Osteocyte (in vitro differentiated cells): ENCODE measurements around the gene TSHR. TPM values are rescaled to one million over a fixed set of nuclear protein-coding genes. Genes with fewer than 3 reads are reported as not detected.

Source experiments
- DNase-seq: peaks from one replicate; pipeline ENCODE4 v3.0.0; 2021; ENCODE audit warnings: mixed read lengths; ENCODE audit not compliant: unreplicated experiment; ENCODE audit errors: extremely low spot score
- H3K27ac Mint-ChIP-seq: one replicate; pipeline ENCODE4 v1.8.0; 2021; ENCODE audit warnings: mild to moderate bottlenecking, mixed read lengths; ENCODE audit not compliant: unreplicated experiment
- H3K27me3 Mint-ChIP-seq: one replicate; pipeline ENCODE4 v1.8.0; 2021; ENCODE audit warnings: mixed read lengths; ENCODE audit not compliant: unreplicated experiment
- H3K36me3 Mint-ChIP-seq: one replicate; pipeline ENCODE4 v1.8.0; 2021; ENCODE audit warnings: mixed read lengths; ENCODE audit not compliant: unreplicated experiment
- H3K4me1 Mint-ChIP-seq: one replicate; pipeline ENCODE4 v1.8.0; 2021; ENCODE audit warnings: mixed read lengths; ENCODE audit not compliant: unreplicated experiment
- H3K4me3 Mint-ChIP-seq: one replicate; pipeline ENCODE4 v1.8.0; 2021; ENCODE audit warnings: mild to moderate bottlenecking, moderate library complexity, mixed read lengths; ENCODE audit not compliant: unreplicated experiment
- H3K9me3 Mint-ChIP-seq: one replicate; pipeline ENCODE4 v1.8.0; 2021; ENCODE audit warnings: mixed read lengths; ENCODE audit not compliant: unreplicated experiment
- CTCF ChIP-seq: fragments of 200-600 bp; sonication (generic); IDR thresholded peaks from 2 replicates; pipeline ENCODE4 v1.5.0; 2021; ENCODE audit warnings: antibody characterized with exemption, mild to moderate bottlenecking, moderate library complexity
- total RNA-seq: library from RNA; stranded (reverse); gene quantifications from 2 replicates; pipeline ENCODE4 v1.2.1, GENCODE V29; 2021

TSHR gene
- total RNA-seq, 1 donor from 2014 or later = not detected

GRCh38 chr14:80988735-80989429, 33.5 kb downstream of the TSHR start:
- Mint-ChIP-seq H3K27ac (no peak overlapping the region), H3K9me3 (no peaks in the 10 kb centered on the region)

GRCh38 chr14:80992580-80992979, 37.2 kb downstream of the TSHR start:
- TF ChIP-seq CTCF = no peak
- no peak overlapping the region for H3K4me3 Mint-ChIP-seq

More at GRCh38 chr14:80988735-80989429, 33.5 kb downstream of the TSHR start:
- TF ChIP-seq CTCF = no peak
- Mint-ChIP-seq H3K4me1 (no peaks in the 10 kb centered on the region), H3K4me3 (no peak overlapping the region), H3K27me3 (peaks cover 23% of the 10 kb centered on the region), H3K36me3 (no peaks in the 10 kb centered on the region)
- no peak for DNase-seq

GRCh38 chr14:80996049-80996901, 40.9 kb downstream of the TSHR start:
- DNase-seq = no peak
- Mint-ChIP-seq H3K27me3 (peaks cover 57% of the 10 kb centered on the region), H3K9me3 (no peaks in the 10 kb centered on the region), H3K4me1 (peaks cover 4% of the 10 kb centered on the region), H3K27ac (no peak overlapping the region), H3K4me3 (no peak overlapping the region), H3K36me3 (no peaks in the 10 kb centered on the region)
- peak; percentile 78 for TF ChIP-seq CTCF

More at GRCh38 chr14:80992580-80992979, 37.2 kb downstream of the TSHR start:
- Mint-ChIP-seq H3K36me3 (no peaks in the 10 kb centered on the region), H3K27ac (no peak overlapping the region), H3K27me3 (peaks cover 45% of the 10 kb centered on the region), H3K9me3 (no peaks in the 10 kb centered on the region), H3K4me1 (peaks cover 4% of the 10 kb centered on the region)
- DNase-seq = no peak

GRCh38 chr14:81001447-81001846, 46.0 kb downstream of the TSHR start:
- DNase-seq = no peak
- H3K27ac Mint-ChIP-seq = no peak overlapping the region
- H3K36me3 Mint-ChIP-seq = no peaks in the 10 kb centered on the region
- no peaks in the 10 kb centered on the region for H3K9me3 Mint-ChIP-seq
- no peak overlapping the region for H3K4me3 Mint-ChIP-seq
- H3K4me1 Mint-ChIP-seq = peaks cover 1% of the 10 kb centered on the region
- H3K27me3 Mint-ChIP-seq = peaks cover 48% of the 10 kb centered on the region
- no peak for TF ChIP-seq CTCF

GRCh38 chr14:81004575-81004974, 49.2 kb downstream of the TSHR start:
- Mint-ChIP-seq H3K9me3 (no peaks in the 10 kb centered on the region), H3K4me1 (no peaks in the 10 kb centered on the region), H3K27ac (no peak overlapping the region), H3K36me3 (no peaks in the 10 kb centered on the region), H3K4me3 (no peak overlapping the region), H3K27me3 (peaks cover 29% of the 10 kb centered on the region)
- TF ChIP-seq CTCF = no peak
- DNase-seq = no peak
